T-helper 2 cell (primary cell): ENCODE measurements around the gene CIT.
"Not testable (repeated sequence)": the region's sequence is repeated elsewhere in the genome, so short reads cannot be mapped to it uniquely, and the experiment has no call there.

Source experiments
- DNase-seq, 5 experiments: peaks; one replicate each; pipeline versions ENCODE4 v3.0.0 to v3.0.0-alpha.2; 2012 to 2022

The CIT gene

DNA sequence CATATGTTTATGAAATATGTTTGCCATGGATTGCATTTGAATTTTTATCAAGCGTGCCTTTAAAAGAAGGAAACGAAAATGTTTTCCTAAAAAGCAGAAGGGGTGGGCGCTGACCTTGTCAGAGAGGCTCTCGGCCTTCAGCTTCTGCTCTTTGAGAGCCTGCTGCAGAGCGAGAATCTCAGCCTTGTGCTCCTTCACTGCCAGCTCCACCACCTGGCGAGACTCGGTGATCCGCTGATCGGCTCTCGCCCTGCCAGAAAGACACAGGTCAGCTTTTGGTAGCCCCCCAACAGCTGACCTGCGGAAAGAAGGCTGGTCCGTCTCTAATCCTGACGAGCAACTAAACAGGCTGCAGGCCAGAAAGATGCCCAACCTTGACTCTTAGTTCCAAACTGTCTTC lies 146.7 kb downstream of the CIT start:
- no peak for DNase-seq

GRCh38 chr12:119729871-119730270 lies 147.2 kb downstream of the CIT start:
- no peak for DNase-seq

DNA sequence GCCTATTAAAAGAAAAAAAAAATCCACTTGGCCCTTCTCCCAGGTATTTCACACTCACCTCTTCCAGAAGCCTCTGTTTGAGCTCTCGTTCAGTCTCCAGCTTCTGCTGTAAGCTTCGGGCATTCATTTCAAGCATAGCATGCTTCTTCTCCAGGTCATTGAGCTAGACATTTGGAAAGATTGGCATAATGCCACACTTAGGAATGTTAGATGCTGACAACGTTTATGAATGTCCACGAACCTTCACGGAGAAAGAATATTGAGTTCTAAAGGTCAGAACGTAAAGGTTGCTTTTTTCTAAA lies 148.7 kb downstream of the CIT start:
- no peak for DNase-seq

DNA sequence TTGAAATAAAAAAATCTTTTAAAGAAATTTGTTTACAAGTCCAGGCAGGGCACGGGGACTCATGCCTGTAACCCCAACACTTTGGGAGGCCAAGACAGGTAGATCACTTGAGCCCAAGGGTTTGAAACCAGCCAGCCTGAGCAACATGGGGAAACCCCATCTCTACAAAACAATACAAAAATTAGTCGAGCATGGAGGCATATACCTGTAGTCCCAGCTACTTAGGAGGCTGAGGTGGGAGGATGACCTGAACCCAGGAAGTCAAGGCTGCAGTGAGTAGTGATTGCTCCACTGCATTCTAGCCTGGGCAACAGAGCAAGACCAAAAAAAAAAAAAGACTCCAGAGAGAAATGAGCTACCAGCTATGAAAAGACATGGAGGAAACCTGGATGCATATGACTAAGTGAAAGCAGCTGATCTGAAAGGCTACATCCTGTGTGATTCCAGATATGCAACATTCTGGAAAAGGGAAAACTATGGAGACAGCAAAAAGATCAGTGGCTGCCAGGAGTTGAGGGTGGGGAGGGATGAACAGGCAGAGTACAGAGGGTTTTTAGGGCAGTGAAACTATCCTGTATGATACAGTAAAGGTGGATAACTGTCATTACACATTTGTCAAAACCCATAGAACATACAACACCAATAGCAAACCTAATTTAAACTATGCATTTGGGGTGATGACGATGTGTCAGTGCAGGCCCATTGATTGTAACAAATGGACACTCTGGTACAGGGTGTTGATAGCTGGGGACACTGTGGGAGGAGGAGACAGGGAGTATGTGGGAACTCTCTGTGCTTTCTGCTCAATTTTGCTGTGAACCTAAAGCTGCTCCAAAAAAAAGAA lies 149.3 kb downstream of the CIT start:
- no peak for DNase-seq

- DNase-seq, result no peak
These were observed 151.6 kb downstream of the CIT start for GRCh38 chr12:119725523-119725922.

DNA sequence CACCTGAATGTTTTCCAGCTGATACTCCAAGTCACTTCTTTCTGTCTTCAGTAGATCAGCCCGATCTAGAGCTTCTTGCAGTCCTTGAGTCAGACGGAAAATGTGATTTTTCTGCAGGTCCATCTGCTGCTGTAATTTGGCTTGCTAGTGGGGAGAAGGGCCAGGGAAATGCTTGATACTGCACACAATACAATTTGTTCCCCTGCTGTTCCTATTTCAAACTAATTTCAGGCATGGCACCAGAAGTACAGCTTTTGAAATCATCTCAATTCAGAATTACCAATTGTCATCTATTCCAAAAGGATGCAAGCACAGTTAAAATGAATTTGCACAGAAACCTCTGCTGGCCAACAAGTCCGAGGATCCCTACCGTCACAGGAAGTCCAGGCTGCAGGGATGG lies 155.8 kb downstream of the CIT start:
- DNase-seq, result no peak

GRCh38 chr12:119720349-119720748 lies 156.8 kb downstream of the CIT start:
- DNase-seq, result no peak

- DNase-seq, result no peak
These were observed 159.0 kb downstream of the CIT start for GRCh38 chr12:119718141-119718540.

DNA sequence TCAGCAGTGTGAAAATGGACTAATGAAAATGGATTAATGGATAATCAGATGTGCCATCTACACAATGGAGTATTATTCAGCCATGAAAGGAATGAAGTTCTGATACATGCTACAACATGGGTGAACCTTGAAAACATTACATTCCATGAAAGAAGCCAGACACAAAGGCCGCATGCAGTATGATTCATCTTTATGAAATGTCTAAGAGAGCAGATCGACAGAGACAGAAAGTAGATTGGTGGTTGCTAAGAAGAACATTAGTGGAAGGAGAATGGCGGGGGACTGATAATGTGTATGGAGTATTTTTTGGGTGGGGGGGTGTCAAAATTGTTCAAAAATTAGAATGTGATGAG lies 161.9 kb downstream of the CIT start:
- DNase-seq, result no peak

DNA sequence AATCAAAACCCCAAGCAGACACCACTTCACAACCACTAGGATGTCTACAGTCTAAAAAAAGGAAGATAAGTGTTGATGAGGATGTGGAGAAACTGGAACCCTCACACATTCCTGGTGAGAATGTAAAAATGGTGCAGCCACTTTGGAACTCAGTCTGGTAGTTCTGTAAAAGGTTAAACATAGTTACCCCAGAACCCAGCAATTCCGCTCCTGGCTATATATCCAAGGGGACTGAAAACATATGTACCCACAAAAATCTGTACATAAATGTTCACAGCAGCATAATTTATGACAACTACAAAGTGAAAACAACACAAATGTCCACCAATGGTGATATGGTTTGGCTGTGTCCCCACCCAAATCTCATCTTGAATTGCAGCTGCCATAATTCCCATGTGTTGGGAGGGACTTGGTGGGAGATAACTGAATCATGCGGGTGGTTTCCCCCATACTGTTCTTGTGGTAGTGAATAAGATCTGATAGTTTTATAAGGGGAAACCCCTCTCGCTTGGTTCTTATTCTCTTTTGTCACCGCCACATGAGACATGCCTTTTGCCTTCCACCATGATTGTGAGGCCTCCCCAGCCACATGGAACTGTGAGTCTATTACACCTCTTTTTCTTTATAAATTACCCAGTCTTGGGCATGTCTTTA lies 162.4 kb downstream of the CIT start:
- no peak for DNase-seq

DNA sequence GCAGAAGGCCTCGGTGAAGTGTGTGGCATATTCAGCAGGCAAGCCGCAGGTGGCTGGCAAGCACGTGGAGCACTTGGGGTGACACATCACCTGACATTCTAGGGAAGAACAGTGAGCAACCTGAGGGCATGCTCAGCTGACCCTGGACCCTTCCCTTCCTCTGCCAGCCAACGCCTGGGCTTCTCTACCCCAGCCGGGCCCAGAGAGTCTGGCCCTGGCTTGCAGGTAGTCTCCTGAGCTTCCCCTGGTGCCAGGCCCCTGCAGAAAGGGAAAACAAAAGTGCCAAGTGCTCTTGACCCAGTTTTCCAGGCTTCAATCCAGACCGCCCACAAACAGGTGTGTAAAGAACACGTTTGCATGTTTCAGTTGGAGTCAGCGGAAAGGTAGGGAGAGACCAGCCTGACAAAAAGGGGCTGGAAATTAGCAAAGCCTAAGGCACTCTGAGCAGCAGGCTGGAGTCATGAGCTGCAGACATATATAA lies 163.5 kb downstream of the CIT start:
- DNase-seq, result no peak

DNA sequence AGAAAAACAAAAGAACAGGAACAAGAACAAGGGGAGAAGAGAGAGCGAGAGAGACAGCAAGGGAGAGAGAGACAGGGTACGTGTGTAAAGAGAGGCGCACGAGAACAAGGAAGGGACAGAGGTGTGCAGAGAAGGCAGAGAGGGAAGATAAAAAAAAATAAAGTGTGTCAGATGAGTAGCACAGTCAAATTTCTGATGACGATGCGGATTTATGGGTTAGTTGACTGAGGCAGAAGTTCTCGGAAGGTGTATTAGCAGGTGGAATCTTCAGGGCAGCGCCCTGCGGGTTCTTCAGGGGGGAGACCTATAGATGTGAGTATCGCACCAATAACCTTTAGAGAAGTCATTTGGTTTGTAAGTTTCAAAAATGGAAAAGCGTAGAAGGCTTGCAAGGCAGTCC lies 164.4 kb downstream of the CIT start:
- DNase-seq, result no peak

DNA sequence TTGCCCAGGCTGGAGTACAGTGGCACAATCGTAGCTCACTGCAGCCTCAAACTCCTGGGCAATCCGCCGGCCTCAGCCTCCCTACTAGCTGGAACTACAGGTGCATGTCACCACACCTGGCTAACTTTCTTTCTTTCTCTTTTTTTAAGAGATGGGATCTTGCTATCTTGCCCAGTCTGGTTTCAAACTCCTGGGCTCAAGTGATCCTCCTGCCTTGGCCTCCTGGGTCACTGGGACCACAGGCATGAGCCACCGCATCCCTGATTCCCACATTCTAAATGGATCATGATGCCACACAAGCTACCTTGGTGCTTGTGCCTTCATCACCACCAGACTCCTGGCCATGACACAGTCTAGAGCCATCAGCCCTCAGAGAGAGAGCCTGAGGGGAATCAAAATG lies 165.4 kb downstream of the CIT start:
- DNase-seq, result no peak

DNA sequence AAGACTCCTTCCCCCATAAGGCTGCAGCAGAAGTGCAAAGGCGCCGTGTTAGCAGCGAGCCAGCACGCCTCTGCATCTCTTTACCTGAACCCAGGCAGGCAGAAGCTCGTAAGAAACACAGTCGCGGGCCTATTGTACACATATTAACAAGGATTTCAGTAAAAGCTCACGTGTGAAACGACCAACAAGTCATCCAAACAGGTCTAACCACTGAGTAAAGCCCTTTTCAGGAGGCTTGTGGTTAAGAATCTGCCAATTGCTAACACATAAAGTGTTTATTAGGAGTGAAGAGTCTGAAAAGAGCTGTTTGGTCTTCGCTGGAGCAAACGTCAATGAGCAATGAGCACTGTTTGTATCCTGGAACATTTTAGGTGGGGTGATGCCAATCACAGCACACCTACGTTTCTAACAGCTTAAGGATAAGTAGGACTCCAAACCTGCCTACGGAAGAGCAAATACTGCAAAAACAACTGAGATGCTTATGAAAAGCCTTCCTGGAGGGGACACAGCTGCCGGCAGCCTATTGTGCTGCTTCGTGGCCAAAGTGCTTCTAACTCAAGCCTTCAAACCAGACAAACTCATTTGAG lies 166.1 kb downstream of the CIT start:
- DNase-seq, result no peak

- DNase-seq, result no peak
These were observed 166.7 kb downstream of the CIT start for GRCh38 chr12:119710374-119710964.

DNA sequence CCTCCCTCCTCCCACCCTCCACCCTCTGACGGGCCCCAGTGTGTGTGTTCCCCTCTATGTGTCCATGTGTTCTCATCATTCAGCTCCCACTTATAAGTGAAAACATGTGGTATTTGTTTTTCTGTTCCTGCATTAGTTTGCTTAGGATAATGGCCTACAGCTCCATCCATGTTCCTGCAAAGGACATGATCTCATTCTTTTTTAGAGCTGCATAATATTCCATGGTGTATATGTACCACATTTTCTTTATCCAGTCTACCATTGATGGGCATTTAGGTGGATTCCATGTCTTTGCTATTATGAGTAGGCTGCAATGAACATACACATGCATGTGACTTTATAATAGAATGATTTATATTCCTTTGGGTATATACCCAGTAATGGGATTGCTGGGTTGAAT lies 170.7 kb downstream of the CIT start:
- not testable (repeated sequence) for DNase-seq

- DNase-seq, result no peak
These were observed 171.9 kb downstream of the CIT start for GRCh38 chr12:119705182-119705581.

DNA sequence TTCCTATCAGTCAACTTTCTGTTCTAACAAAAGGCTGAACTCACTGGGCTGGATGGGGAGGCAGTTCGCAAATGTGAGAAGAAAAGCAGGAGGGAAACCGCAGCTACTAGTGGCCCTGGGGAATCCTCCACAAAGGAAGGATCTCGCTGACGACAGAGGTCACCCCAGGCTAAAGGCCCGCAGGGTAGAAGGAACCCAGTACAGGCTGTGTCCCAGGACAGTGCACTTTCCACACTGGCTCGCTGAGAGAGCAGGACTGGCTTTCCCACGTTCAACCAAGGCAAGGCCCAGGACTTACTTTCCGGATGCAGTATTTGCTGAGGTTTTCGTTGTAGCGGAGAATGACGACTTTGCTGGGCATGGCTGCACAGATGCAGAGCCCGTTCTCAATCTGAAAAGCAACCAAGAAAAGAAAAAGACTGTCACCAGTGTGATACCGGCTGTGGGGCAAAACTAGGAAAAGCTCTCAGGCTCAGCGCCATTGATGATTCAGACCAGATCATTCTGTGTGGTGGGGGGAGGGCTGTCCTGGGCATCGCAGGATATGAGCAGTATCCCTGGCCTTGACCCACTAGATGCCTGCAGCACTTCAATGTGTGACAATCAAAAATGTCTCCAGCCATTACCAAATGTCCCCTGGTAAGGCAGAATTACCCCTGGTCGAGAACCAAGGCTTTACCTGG lies 172.9 kb downstream of the CIT start:
- no peak for DNase-seq

DNA sequence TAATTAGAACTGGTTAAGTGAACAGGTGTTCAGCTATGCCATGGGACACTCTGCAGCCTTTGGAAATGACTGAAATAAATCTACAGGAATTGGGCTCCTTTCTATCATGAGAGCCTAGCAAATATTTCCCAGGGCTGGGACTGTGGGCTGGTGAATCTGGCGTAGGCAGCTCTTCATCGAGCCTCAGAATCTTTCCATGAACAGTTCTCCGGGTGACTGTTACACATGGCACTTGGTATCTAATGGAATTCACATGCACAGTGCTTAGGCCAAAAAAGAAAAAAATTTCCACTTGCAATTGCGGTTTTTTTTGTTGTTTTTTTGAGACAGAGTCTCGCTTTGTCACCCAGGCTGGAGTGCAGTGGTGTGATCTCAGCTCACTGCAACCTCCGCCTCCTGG lies 177.0 kb downstream of the CIT start:
- DNase-seq, result no peak

DNA sequence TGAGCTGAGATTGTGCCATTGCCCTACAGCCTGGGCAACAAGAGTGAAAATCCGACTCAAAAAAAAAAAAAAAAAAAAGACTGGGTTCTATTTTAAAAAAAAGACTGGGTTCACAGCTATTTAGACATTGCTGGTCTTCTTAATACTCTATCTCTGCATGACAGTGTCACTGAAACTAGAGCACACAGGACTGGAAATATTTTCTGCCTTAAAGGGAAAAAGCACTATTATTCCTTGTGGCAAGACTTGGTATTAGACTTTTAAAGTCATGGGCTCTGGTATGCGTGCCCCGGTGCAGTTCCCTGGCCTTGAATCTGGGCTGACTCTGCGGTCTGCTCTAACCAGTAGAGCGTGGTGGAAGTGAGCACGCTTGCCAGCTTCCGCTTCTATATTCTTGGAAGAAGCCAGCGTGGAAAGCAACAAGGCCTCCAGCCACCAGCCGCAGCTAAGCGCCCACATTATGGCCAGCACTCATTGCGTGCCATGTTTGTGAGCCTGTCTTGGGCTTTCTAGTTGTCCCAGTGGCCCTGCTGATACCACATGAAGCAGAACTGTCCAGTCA lies 177.8 kb downstream of the CIT start:
- DNase-seq, result no peak

GRCh38 chr12:119696943-119697342 lies 180.2 kb downstream of the CIT start:
- no peak for DNase-seq

GRCh38 chr12:119695034-119695433 lies 182.1 kb downstream of the CIT start:
- DNase-seq, result no peak

- DNase-seq, result no peak
These were observed 183.0 kb downstream of the CIT start for GRCh38 chr12:119694111-119694510.
